Neural crest cell (in vitro differentiated cells): ENCODE results near the gene PNLIP. TPM values are rescaled to one million over a fixed set of nuclear protein-coding genes. Genes with fewer than 3 reads are reported as not detected.

ENCODE experiments used
- DNase-seq: peaks from one replicate; pipeline ENCODE4 v3.0.0; 2021; ENCODE audit warnings: low read depth, mixed read lengths, low spot score
- H3K27ac Mint-ChIP-seq: one replicate; pipeline ENCODE4 v1.8.0; 2021; ENCODE audit warnings: mild to moderate bottlenecking, mixed read lengths; ENCODE audit not compliant: unreplicated experiment
- H3K27me3 Mint-ChIP-seq: 2 replicates; pipeline ENCODE4 v1.8.0; 2021; ENCODE audit warnings: low read depth, mild to moderate bottlenecking, mixed read lengths
- H3K36me3 Mint-ChIP-seq: 2 replicates; pipeline ENCODE4 v1.8.0; 2021; ENCODE audit warnings: low read depth, mild to moderate bottlenecking, mixed read lengths
- H3K4me1 Mint-ChIP-seq: 2 replicates; pipeline ENCODE4 v1.8.0; 2021; ENCODE audit warnings: mixed read lengths
- H3K4me3 Mint-ChIP-seq: one replicate; pipeline ENCODE4 v1.8.0; 2021; ENCODE audit warnings: mild to moderate bottlenecking, mixed read lengths
- H3K9me3 Mint-ChIP-seq: 2 replicates; pipeline ENCODE4 v1.8.0; 2021; ENCODE audit warnings: mixed read lengths
- total RNA-seq: library from RNA; stranded (reverse); gene quantifications from 2 replicates; pipeline ENCODE4 v1.2.1, GENCODE V29; 2021
- TF ChIP-seq, protein P1 (sequence below): fragments of 200-600 bp; sonication (generic); conservative IDR thresholded peaks from 2 replicates; pipeline ENCODE4 v1.5.0; 2021; ENCODE audit warnings: antibody characterized with exemption, mild to moderate bottlenecking

PNLIP gene
- total RNA-seq, 1 donor from 2014 or later, result not detected

DNA sequence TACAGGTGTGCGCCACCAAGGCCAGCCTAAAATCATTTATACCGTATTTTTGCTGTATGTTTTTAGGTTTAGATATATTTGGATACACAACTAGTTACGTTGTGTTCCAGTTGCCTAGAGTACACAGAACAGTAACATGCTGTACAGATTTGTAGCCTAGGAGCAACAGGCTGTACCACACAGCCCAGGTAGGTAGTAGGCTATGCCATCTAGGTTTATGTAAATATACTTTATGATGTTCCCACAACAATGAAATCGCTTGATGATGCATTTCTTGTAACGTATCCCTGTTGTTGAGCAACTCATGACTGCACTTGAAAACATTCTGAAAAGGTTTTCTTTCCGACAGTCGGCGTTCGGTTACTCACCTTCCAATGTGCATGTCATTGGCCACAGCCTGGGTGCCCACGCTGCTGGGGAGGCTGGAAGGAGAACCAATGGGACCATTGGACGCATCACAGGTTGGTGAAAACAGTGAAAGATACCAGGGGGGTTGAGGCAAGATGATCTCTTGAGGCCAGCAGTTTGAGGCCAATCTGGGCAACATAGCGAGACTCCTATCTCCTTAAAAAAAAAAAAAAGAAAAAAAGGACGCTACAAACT, 7.7 kb downstream of the PNLIP start:
- no peak for DNase-seq

DNA sequence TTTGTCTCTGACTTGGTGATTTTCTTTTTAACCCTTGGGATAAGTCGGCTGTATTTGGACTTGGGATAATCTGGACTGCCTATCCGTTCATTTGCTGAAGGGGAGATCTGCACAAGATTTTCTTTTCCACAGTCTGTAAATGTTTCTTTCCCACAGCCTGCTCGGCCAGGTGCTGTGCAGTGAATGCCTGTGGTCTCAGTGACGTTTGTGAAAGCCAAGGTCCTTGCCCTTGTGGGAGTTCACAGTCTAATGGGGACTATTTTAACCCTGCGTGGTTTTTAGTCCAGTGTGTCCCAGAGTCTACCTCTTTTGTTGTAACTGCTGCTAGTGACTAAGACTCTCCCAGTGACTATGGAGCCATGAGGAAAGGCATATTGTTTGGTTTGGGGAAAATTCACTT, 8.9 kb downstream of the PNLIP start:
- H3K27ac Mint-ChIP-seq, result no peak overlapping the region
- no peaks in the 10 kb centered on the region for H3K27me3 Mint-ChIP-seq
- H3K36me3 Mint-ChIP-seq, result no peaks in the 10 kb centered on the region
- H3K4me3 Mint-ChIP-seq, result no peak overlapping the region
- H3K9me3 Mint-ChIP-seq, result no peaks in the 10 kb centered on the region
- no peak for DNase-seq
- no peaks in the 10 kb centered on the region for H3K4me1 Mint-ChIP-seq
- TF ChIP-seq, protein P1, sequence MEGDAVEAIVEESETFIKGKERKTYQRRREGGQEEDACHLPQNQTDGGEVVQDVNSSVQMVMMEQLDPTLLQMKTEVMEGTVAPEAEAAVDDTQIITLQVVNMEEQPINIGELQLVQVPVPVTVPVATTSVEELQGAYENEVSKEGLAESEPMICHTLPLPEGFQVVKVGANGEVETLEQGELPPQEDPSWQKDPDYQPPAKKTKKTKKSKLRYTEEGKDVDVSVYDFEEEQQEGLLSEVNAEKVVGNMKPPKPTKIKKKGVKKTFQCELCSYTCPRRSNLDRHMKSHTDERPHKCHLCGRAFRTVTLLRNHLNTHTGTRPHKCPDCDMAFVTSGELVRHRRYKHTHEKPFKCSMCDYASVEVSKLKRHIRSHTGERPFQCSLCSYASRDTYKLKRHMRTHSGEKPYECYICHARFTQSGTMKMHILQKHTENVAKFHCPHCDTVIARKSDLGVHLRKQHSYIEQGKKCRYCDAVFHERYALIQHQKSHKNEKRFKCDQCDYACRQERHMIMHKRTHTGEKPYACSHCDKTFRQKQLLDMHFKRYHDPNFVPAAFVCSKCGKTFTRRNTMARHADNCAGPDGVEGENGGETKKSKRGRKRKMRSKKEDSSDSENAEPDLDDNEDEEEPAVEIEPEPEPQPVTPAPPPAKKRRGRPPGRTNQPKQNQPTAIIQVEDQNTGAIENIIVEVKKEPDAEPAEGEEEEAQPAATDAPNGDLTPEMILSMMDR, result no peak

More for the DNA sequence above, 7.7 kb downstream of the PNLIP start:
- Mint-ChIP-seq H3K27me3 (no peaks in the 10 kb centered on the region), H3K27ac (no peak overlapping the region), H3K36me3 (no peaks in the 10 kb centered on the region), H3K4me3 (no peak overlapping the region), H3K4me1 (no peaks in the 10 kb centered on the region), H3K9me3 (no peaks in the 10 kb centered on the region)
- TF ChIP-seq, protein P1, result no peak

DNA sequence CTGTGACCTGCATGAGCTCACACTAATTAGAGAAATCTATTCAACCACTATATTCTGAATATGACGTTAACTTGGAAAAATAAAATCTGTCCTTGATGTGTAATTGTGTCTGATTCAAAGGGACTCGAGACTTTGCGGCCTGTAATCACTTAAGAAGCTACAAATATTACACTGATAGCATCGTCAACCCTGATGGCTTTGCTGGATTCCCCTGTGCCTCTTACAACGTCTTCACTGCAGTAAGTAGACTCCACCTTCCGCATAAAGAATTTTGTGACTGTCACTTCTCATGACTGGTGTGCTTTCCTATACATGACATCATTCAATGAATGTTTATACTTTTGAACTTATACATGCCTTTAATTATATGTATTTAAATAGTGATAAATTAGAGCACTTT, 10.1 kb downstream of the PNLIP start:
- no peaks in the 10 kb centered on the region for H3K27me3 Mint-ChIP-seq
- TF ChIP-seq, protein P1, result no peak
- no peak overlapping the region for H3K27ac Mint-ChIP-seq
- H3K36me3 Mint-ChIP-seq, result no peaks in the 10 kb centered on the region
- no peak for DNase-seq
- H3K4me1 Mint-ChIP-seq, result no peaks in the 10 kb centered on the region
- no peaks in the 10 kb centered on the region for H3K9me3 Mint-ChIP-seq
- H3K4me3 Mint-ChIP-seq, result no peak overlapping the region

DNA sequence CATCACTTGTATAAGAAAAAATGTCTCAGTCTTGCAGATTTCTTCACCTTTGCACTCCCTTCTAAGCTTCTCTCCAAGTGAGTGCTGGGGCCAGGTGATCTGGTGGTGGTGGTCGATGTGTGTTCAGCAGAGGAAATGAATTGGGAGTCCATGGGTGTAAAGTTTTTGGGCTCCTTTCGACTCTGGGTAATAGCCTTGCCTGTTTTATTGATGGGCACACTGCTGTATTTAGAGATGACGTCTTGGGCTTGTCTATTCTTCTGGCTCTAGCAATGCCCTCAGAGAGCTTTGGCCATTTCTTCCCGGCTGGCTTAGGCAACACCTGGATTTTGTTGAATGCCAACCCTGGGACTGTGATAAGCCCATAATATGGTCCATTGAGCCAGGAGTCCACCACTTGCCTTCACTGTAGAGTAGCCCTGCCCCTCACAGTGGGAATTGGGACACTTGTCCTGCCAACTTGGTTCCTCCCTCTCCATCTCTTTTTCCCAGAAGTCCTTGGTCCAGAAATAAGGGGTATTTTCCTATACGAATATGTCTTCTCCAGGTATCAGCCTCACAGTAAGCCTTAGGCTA, 11.7 kb downstream of the PNLIP start:
- no peaks in the 10 kb centered on the region for H3K36me3 Mint-ChIP-seq
- TF ChIP-seq, protein P1, result no peak
- no peak overlapping the region for H3K27ac Mint-ChIP-seq
- no peak for DNase-seq
- no peaks in the 10 kb centered on the region for H3K27me3 Mint-ChIP-seq
- no peak overlapping the region for H3K4me3 Mint-ChIP-seq
- H3K4me1 Mint-ChIP-seq, result no peaks in the 10 kb centered on the region
- H3K9me3 Mint-ChIP-seq, result no peaks in the 10 kb centered on the region

DNA sequence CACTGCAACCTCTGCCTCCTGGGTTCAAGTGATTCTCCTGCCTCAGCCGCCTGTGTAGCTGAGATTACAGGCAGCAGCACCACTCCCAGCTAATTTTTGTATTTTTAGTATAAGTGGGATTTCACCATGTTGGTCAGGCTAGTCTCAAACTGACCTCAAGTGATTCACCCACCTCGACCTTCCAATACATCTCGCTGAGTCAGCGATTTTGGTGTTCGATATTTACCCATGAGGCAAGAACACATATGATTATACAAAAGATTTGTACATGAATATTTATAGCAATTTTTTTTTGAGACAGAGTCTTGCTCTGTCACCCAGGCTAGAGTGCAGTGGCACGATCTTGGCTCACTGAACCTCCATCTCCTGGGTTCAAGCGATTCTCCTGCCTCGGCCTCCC, 19.8 kb downstream of the PNLIP start:
- Mint-ChIP-seq H3K27ac (no peak overlapping the region), H3K4me1 (no peaks in the 10 kb centered on the region), H3K27me3 (no peaks in the 10 kb centered on the region), H3K4me3 (no peak overlapping the region), H3K9me3 (peaks cover 7% of the 10 kb centered on the region), H3K36me3 (no peaks in the 10 kb centered on the region)
- TF ChIP-seq, protein P1, result no peak
- no peak for DNase-seq
